OCI-LY7 (cell line): ENCODE measurements around the gene PTPRCAP.

Source experiments
- CTCF ChIP-seq: fragments of 200-600 bp; sonication (generic); conservative IDR thresholded peaks from 2 replicates; pipeline ENCODE4 v1.5.1; 2014; ENCODE audit warnings: mild to moderate bottlenecking, antibody characterized with exemption, low read length, moderate library complexity, mixed read lengths
- EZH2phosphoT487 ChIP-seq: fragments of 200-600 bp; sonication (generic); IDR thresholded peaks from 2 replicates; pipeline ENCODE4 v1.6.1; 2018; ENCODE audit warnings: low read depth, borderline replicate concordance, mild to moderate bottlenecking, mixed run types, antibody characterized with exemption, low read length, moderate library complexity, mixed read lengths

GRCh38 chr11:67410369-67410831, 27.1 kb downstream of the PTPRCAP start:
- no peak for TF ChIP-seq EZH2phosphoT487
- TF ChIP-seq CTCF: no peak
